CD14-positive monocyte (primary cell): Measurements from ENCODE around the gene DNAH3. TPM values are rescaled to one million over a fixed set of nuclear protein-coding genes. Genes with fewer than 3 reads are reported as not detected.
A peak's percentile ranks its signal among the peaks of the same experiment; 100 is the strongest.

Experiments used
- DNase-seq, 3 donors: peaks; one replicate each; pipeline ENCODE4 v3.0.0-alpha.2; 2011 to 2022
- H2AFZ ChIP-seq: 2 replicates; pipeline ENCODE4 v1.6.0; 2012; ENCODE audit warnings: mild to moderate bottlenecking, low read depth, low read length, inconsistent platforms; ENCODE audit not compliant: insufficient read depth, poor library complexity, severe bottlenecking
- H3K27ac ChIP-seq, 2 donors: 1 replicate in 1 of 2; 2 replicates in 1 of 2; pipeline ENCODE4 v1.5.1; 2012 to 2013; ENCODE audit warnings: low read length in 2 of 2, control low read depth in 1 of 2, inconsistent platforms in 1 of 2, low read depth in 1 of 2, mild to moderate bottlenecking in 1 of 2
- H3K27me3 ChIP-seq, 2 donors: one replicate each; pipeline versions ENCODE4 v1.6.0 to v1.6.1; 2011 to 2013; ENCODE audit warnings: low read length in 2 of 2; ENCODE audit not compliant: control insufficient read depth in 2 of 2, insufficient read depth in 2 of 2
- H3K36me3 ChIP-seq, 2 donors: replicated peaks in 1 of 2; 1 replicate in 1 of 2; 2 replicates in 1 of 2; pipeline versions ENCODE4 v1.5.1 to v1.6.1; 2012 to 2013; ENCODE audit warnings: low read length in 2 of 2, control low read depth in 1 of 2, inconsistent platforms in 1 of 2, mild to moderate bottlenecking in 1 of 2; ENCODE audit not compliant: insufficient read depth in 2 of 2, control insufficient read depth in 1 of 2
- H3K4me1 ChIP-seq, 2 donors: 1 replicate in 1 of 2; 2 replicates in 1 of 2; pipeline versions ENCODE4 v1.5.1 to v1.6.1; 2012 to 2013; ENCODE audit warnings: low read length in 2 of 2, control low read depth in 1 of 2, inconsistent platforms in 1 of 2, mild to moderate bottlenecking in 1 of 2, moderate library complexity in 1 of 2; ENCODE audit not compliant: insufficient read depth in 2 of 2, control insufficient read depth in 1 of 2
- H3K4me2 ChIP-seq: replicated peaks from 2 replicates; pipeline ENCODE3; 2012; ENCODE audit warnings: low read length, moderate library complexity, mild to moderate bottlenecking; ENCODE audit not compliant: poor library complexity, severe bottlenecking; ENCODE audit errors: extremely low read depth
- H3K4me3 ChIP-seq, 3 experiments: fragments of 200-600 bp in 1 of 3; sonication (generic) in 1 of 3; replicated peaks in 1 of 3; 1 replicate in 2 of 3; 2 replicates in 1 of 3; pipeline ENCODE4 v1.5.1; 2011 to 2013; ENCODE audit warnings: low read length in 3 of 3, mild to moderate bottlenecking in 3 of 3, control low read depth in 2 of 3, low read depth in 2 of 3, inconsistent platforms in 1 of 3, moderate library complexity in 1 of 3
- H3K79me2 ChIP-seq: 2 replicates; pipeline ENCODE4 v1.6.0; 2012; ENCODE audit warnings: mild to moderate bottlenecking, control low read depth, inconsistent platforms, low read length, moderate library complexity; ENCODE audit not compliant: insufficient read depth
- H3K9ac ChIP-seq: 2 replicates; pipeline ENCODE4 v1.6.0; 2017; ENCODE audit warnings: low read length, mild to moderate bottlenecking; ENCODE audit not compliant: insufficient read depth, poor library complexity, severe bottlenecking
- H3K9me3 ChIP-seq, 2 donors: replicated peaks in 1 of 2; 1 replicate in 1 of 2; 2 replicates in 1 of 2; pipeline versions ENCODE4 v1.5.1 to v1.6.1; 2012 to 2013; ENCODE audit warnings: low read length in 2 of 2, control low read depth in 1 of 2; ENCODE audit not compliant: control insufficient read depth in 1 of 2, insufficient read depth in 1 of 2
- H4K20me1 ChIP-seq: 2 replicates; pipeline ENCODE4 v1.6.0; 2012; ENCODE audit warnings: mild to moderate bottlenecking, low read length, control low read depth, moderate library complexity; ENCODE audit not compliant: insufficient read depth
- H3K27ac Mint-ChIP-seq, 7 donors: one replicate each; pipeline ENCODE4 v1.8.0; 2020; ENCODE audit warnings: mild to moderate bottlenecking in 7 of 7, mixed read lengths in 7 of 7, moderate library complexity in 6 of 7, inconsistent platforms in 2 of 7
- H3K27me3 Mint-ChIP-seq, 3 donors: one replicate each; pipeline ENCODE4 v1.8.0; 2021 to 2022; ENCODE audit warnings: low read depth in 3 of 3, mild to moderate bottlenecking in 3 of 3, mixed read lengths in 3 of 3, moderate library complexity in 3 of 3, inconsistent platforms in 1 of 3
- H3K36me3 Mint-ChIP-seq, 2 donors: one replicate each; pipeline ENCODE4 v1.8.0; 2020; ENCODE audit warnings: mixed read lengths in 2 of 2, inconsistent platforms in 1 of 2, mild to moderate bottlenecking in 1 of 2
- H3K4me1 Mint-ChIP-seq: one replicate; pipeline ENCODE4 v1.8.0; 2020; ENCODE audit warnings: mild to moderate bottlenecking, mixed read lengths
- H3K4me3 Mint-ChIP-seq, 2 donors: one replicate each; pipeline ENCODE4 v1.8.0; 2020; ENCODE audit warnings: mild to moderate bottlenecking in 2 of 2, mixed read lengths in 2 of 2, moderate library complexity in 1 of 2
- H3K9me3 Mint-ChIP-seq, 7 donors: one replicate each; pipeline ENCODE4 v1.8.0; 2020 to 2022; ENCODE audit warnings: mixed read lengths in 7 of 7, mild to moderate bottlenecking in 6 of 7, moderate library complexity in 6 of 7, inconsistent platforms in 2 of 7
- WGBS: methylation state at CpG from one replicate; pipeline ENCODE4 v1.1.5; 2013; ENCODE audit warnings: missing lambda C conversion rate; ENCODE audit not compliant: insufficient coverage; 5-methylcytosine and 5-hydroxymethylcytosine counted together
- intact Hi-C, 2 donors: fragments of 100-400 bp; cut with micrococcal nuclease; formaldehyde crosslinking; loops; one replicate each; pipeline versions ENCODE4 v1.15.0 to v1.15.1; 2023
- polyA plus RNA-seq, 3 donors: library from polyadenylated mRNA; depleted of rRNA in 1 of 3; unstranded in 2 of 3; stranded (reverse) in 1 of 3; fragments of 300-500 nt in 2 of 3; fragments of >200 nt in 1 of 3; fragmentation: Illumina TruSeq in 2 of 3; gene quantifications; 1 replicate in 2 of 3; 2 replicates in 1 of 3; pipeline ENCODE4 v1.2.3, GENCODE V29; 2012 to 2021
- TF ChIP-seq, protein P1 (sequence below): fragments of 200-600 bp; IDR thresholded peaks from one replicate; pipeline ENCODE4 v1.8.0; 2022; ENCODE audit warnings: antibody characterized with exemption, mild to moderate bottlenecking

The DNAH3 gene
- polyA plus RNA-seq, 3 donors, result not detected

DNA sequence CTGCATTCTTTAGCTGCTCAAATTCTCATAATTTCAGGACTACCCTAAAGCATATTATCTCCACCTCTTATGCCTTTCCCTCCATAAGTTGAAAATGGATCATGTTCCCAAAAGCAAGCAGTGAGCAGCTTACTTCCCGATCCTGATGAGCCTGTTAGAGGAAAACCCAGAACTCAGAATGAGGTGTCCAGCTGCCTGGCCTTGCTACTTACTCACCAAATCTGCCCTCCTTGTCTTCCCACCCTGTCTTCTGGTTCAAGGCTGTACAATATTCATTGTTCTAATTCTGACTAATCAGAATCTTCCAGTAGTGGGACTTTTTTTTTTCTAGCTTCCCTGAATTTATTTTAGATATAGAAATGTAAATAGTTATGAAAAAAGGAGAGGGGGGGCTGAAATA, 239.3 kb downstream of the DNAH3 start:
- DNase-seq, result peak; percentile 11 to 91 (median 45)
- Histone ChIP-seq H3K27me3 (no peaks in the 10 kb centered on the region), H3K4me2 (peak overlapping the region; percentile 56), H3K27ac (peak overlapping the region; percentile 29 to 69), H3K4me1 (peaks cover 41 to 72% of the 10 kb centered on the region in 2 donors), H3K36me3 (no peaks in the 10 kb centered on the region), H4K20me1 (no peaks in the 10 kb centered on the region), H2AFZ (no peak overlapping the region), H3K79me2 (peaks cover 5% of the 10 kb centered on the region), H3K9ac (peak overlapping the region; percentile 0), H3K9me3 (no peaks in the 10 kb centered on the region), H3K4me3 (peak overlapping the region in 1 of 3 experiments; percentile 26)
- H3K27ac Mint-ChIP-seq, result peak overlapping the region; percentile 84 to 98 (median 94)
- TF ChIP-seq, protein P1, sequence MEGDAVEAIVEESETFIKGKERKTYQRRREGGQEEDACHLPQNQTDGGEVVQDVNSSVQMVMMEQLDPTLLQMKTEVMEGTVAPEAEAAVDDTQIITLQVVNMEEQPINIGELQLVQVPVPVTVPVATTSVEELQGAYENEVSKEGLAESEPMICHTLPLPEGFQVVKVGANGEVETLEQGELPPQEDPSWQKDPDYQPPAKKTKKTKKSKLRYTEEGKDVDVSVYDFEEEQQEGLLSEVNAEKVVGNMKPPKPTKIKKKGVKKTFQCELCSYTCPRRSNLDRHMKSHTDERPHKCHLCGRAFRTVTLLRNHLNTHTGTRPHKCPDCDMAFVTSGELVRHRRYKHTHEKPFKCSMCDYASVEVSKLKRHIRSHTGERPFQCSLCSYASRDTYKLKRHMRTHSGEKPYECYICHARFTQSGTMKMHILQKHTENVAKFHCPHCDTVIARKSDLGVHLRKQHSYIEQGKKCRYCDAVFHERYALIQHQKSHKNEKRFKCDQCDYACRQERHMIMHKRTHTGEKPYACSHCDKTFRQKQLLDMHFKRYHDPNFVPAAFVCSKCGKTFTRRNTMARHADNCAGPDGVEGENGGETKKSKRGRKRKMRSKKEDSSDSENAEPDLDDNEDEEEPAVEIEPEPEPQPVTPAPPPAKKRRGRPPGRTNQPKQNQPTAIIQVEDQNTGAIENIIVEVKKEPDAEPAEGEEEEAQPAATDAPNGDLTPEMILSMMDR, result no peak
- H3K9me3 Mint-ChIP-seq, result peaks cover 0 to under 1% (median 0%) of the 10 kb centered on the region in 7 donors
- peaks cover 56% of the 10 kb centered on the region for H3K4me1 Mint-ChIP-seq
- peaks cover 0 to 7% (median 3%) of the 10 kb centered on the region in 3 donors for H3K27me3 Mint-ChIP-seq
- peaks cover 10 to 15% of the 10 kb centered on the region in 2 donors for H3K36me3 Mint-ChIP-seq
- WGBS, result 50% methylated on average over 1 of the region's 1 CpG
- H3K4me3 Mint-ChIP-seq, result peak overlapping the region in 1 of 2 donors; percentile 42
- intact Hi-C loops, result no loop called here

DNA sequence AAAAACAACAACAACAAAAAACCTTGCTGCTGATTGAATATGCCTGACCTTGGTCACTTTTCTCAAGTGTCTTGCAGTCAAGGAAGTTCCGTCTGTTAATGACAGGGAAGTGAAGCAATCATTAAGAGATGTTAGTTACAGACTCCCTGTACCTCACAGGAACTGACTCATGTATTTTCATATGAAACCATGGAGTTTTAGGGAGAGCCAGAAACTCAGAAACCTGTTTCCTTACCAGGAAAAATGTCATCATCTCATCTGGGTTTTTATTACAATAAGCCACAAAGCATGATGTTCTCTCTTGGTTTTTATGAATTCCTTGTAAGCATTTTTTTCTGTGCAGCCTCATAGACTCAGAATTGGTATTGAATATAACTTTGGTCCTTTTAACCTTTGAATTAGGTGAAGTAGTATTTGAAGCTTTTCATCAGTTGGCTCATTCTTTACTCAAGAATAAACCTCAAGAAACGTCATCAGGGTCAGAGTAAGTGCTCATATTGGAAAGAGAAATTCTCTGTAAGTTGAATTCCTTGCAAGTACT, 239.8 kb downstream of the DNAH3 start:
- H4K20me1 ChIP-seq, result no peaks in the 10 kb centered on the region
- H3K4me1 ChIP-seq, result peaks cover 42 to 76% of the 10 kb centered on the region in 2 donors
- TF ChIP-seq, protein P1, result no peak
- H3K4me1 Mint-ChIP-seq, result peaks cover 58% of the 10 kb centered on the region
- H3K9me3 Mint-ChIP-seq, result no peaks in the 10 kb centered on the region
- H2AFZ ChIP-seq, result no peak overlapping the region
- no peaks in the 10 kb centered on the region for H3K36me3 ChIP-seq
- intact Hi-C loops, result no loop called here
- peak overlapping the region; percentile 69 to 74 for H3K27ac ChIP-seq
- H3K36me3 Mint-ChIP-seq, result peaks cover 10 to 13% of the 10 kb centered on the region in 2 donors
- H3K27ac Mint-ChIP-seq, result peak overlapping the region; percentile 84 to 98 (median 95)
- H3K9me3 ChIP-seq, result no peaks in the 10 kb centered on the region
- WGBS, result no CpG with 5 or more reads among the region's 2 CpGs
- no peaks in the 10 kb centered on the region for H3K27me3 ChIP-seq
- peak overlapping the region in 1 of 3 experiments; percentile 26 for H3K4me3 ChIP-seq
- peaks cover 0 to 6% (median 2%) of the 10 kb centered on the region in 3 donors for H3K27me3 Mint-ChIP-seq
- peak; percentile 81 to 96 (median 96) for DNase-seq
- H3K9ac ChIP-seq, result peak overlapping the region; percentile 0
- peak overlapping the region; percentile 56 for H3K4me2 ChIP-seq
- H3K4me3 Mint-ChIP-seq, result peak overlapping the region in 1 of 2 donors; percentile 57
- H3K79me2 ChIP-seq, result peaks cover 5% of the 10 kb centered on the region
